ENCODE data around the gene CKB. TPM values are rescaled to one million over a fixed set of nuclear protein-coding genes. Genes with fewer than 3 reads are reported as not detected.

CKB gene
- total and polyA plus RNA-seq, 10 donors, result 8.0 to 28.4 (median 16.1) TPM

DNA sequence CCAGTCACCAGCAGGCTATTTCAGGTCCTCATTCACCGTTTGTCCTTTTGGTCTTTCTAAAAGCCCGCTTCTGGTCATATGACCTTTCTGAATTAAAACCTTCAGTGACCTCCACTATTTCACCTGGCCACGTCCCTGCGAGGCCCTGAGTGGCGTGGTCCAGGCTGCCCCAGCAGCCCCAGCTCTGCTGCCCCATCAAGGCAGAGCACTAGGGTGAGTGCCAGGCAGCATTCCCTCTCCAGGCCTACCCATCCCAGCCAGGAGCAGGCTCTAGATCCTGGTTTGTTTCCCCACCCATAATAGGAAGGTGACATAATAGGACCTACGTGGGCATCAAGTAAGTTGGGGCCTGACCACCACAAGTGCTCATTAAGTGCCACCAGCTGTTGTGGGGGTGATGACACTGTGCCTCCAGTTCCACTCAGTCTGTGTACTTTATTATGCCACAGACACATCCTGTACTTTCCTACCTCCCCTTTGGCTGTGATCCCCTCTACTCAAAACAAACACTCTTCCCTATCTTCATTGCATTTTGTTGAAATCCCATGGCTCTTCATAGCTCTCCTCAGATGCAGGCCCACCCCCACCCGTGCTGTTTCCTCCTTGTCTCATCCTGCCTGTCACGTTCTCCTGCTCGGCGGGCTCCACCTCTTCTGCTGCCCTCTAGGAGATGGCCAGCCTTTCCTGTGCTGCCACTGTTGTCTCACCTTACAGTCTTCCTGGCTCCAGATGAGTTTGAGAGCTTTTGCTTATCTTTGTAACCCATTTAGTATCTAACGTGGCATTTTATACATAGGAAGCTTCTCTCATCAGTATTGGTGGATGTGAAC lies 21.4 kb downstream of the CKB start:
- H3K36me3 ChIP-seq, result peaks cover 0 to 100% (median 77%) of the 10 kb centered on the region in 6 donors
- no peak overlapping the region for H3K4me3 ChIP-seq
- peaks cover 0 to 21% (median 11%) of the 10 kb centered on the region in 6 donors for H3K4me1 ChIP-seq
- 75 to 84% (median 77%) methylated on average over 11 of the region's 11 CpGs for WGBS, 5 donors
- no peaks in the 10 kb centered on the region for H3K9me3 ChIP-seq
- H3K27ac ChIP-seq, result peak overlapping the region in 2 of 8 donors; percentile 4 to 39
- no peak for DNase-seq
- no peaks in the 10 kb centered on the region for H3K27me3 ChIP-seq (replicated peaks in 1 of 7)
- intact Hi-C loops (cut with DNase I; ENCODE audit: low total_unique reads), result no loop called here
- TF ChIP-seq POLR2AphosphoS5 (IDR thresholded peaks at IDR 0.05), result peak in 1 of 3 donors; percentile 20
- TF ChIP-seq, protein P1, sequence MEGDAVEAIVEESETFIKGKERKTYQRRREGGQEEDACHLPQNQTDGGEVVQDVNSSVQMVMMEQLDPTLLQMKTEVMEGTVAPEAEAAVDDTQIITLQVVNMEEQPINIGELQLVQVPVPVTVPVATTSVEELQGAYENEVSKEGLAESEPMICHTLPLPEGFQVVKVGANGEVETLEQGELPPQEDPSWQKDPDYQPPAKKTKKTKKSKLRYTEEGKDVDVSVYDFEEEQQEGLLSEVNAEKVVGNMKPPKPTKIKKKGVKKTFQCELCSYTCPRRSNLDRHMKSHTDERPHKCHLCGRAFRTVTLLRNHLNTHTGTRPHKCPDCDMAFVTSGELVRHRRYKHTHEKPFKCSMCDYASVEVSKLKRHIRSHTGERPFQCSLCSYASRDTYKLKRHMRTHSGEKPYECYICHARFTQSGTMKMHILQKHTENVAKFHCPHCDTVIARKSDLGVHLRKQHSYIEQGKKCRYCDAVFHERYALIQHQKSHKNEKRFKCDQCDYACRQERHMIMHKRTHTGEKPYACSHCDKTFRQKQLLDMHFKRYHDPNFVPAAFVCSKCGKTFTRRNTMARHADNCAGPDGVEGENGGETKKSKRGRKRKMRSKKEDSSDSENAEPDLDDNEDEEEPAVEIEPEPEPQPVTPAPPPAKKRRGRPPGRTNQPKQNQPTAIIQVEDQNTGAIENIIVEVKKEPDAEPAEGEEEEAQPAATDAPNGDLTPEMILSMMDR (IDR thresholded peaks at IDR 0.05 in 8 of 11, conservative IDR thresholded peaks at IDR 0.05 in 3 of 11), result no peak

DNA sequence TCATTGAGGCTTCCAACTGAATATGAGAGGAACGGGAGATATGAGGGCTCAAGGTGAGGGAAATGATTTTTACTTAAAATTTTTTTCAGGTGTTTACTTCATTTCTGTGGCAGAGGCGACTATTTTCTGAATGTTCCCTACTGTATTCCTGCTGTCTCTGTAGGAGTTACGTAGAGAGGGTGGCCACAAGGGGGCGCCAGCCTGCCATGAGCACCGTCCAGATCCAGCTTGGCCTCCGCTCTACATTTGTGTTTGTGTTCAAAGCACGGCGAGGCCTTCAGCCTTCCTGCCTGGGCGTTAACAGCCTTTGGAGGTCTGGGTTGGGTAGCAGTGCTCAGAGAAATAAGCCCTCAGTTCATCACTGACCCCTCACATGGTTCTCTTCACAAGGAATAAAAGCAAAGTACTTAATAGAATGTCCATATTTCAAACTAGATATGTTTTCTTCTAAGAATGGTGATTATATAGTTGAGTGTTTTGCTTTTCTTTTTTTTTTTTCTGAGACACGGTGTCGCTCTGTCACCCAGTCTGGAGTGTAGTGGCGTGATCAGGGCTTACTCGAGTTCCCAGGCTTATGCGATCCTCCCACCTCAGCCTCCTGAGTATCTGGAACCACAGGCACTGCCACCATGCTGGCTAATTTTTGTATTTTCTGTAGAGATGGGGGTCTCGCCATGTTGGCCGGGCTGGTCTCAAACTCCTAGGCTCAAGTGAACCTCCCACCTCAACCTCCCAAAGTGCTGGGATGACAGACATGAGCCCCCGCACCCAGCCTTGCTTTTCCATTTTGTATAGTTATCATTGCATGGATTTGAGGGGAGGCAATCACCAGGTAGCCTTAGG lies 22.3 kb downstream of the CKB start:
- peak; percentile 94 for DNase-seq
- Histone ChIP-seq H3K36me3 (peaks cover 0 to 100% (median 77%) of the 10 kb centered on the region in 6 donors), H3K27me3 (replicated peaks in 1 of 7) (no peaks in the 10 kb centered on the region), H3K27ac (peak overlapping the region in 3 of 8 donors; percentile 34 to 44 (median 39)), H3K4me3 (no peak overlapping the region), H3K4me1 (peaks cover 0 to 21% (median 9%) of the 10 kb centered on the region in 6 donors), H3K9me3 (no peaks in the 10 kb centered on the region)
- intact Hi-C loops (cut with DNase I; ENCODE audit: low total_unique reads), result no loop called here
- TF ChIP-seq, protein P1 (IDR thresholded peaks at IDR 0.05 in 8 of 11, conservative IDR thresholded peaks at IDR 0.05 in 3 of 11), result peak; percentile 56 to 93 (median 82)
- TF ChIP-seq POLR2AphosphoS5 (IDR thresholded peaks at IDR 0.05) (peak in 2 of 3 donors; percentile 68), POLR2A (IDR thresholded peaks at IDR 0.05) (no peak)
- WGBS, 5 donors, result 43 to 53% (median 47%) methylated on average over 17 of the region's 17 CpGs

DNA sequence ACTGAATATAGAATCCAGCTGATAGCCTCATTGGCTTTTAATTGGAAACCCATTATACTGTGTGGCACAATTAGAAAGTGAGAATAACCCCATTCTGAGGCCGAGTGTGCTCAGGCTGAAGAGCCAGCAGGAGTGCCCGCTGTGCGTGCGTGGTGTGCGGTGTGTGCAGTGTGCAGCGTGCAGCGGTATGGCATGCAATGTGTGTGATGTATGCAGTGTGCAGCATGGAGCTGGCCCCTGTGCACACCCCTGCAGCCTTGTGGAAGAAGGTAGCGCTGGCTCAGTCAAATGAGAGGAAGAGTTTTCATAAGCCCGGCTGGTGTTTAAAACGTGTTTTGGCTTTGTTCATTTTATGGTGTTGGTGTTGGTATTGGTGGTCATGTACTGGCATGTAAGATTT lies 22.9 kb downstream of the CKB start:
- H3K4me3 ChIP-seq, result no peak overlapping the region
- no peak for DNase-seq
- TF ChIP-seq, protein P1 (IDR thresholded peaks at IDR 0.05 in 8 of 11, conservative IDR thresholded peaks at IDR 0.05 in 3 of 11), result no peak
- TF ChIP-seq POLR2AphosphoS5 (IDR thresholded peaks at IDR 0.05) (no peak), POLR2A (IDR thresholded peaks at IDR 0.05) (no peak)
- 73 to 81% (median 76%) methylated on average over 10 of the region's 10 CpGs for WGBS, 5 donors
- no peaks in the 10 kb centered on the region for H3K9me3 ChIP-seq
- peak overlapping the region in 1 of 8 donors; percentile 39 for H3K27ac ChIP-seq
- H3K4me1 ChIP-seq, result peaks cover 0 to 21% (median 9%) of the 10 kb centered on the region in 6 donors
- intact Hi-C loops (cut with DNase I; ENCODE audit: low total_unique reads), result no loop called here
- peaks cover 0 to 100% (median 77%) of the 10 kb centered on the region in 6 donors for H3K36me3 ChIP-seq
- H3K27me3 ChIP-seq (replicated peaks in 1 of 7), result no peaks in the 10 kb centered on the region
